HL-60 (cell line): ENCODE data around the gene ZNF793.

Experiments
- DNase-seq, 2 experiments: peaks; one replicate each; pipeline ENCODE4 v3.0.0-alpha.2; 2010 to 2020; ENCODE audit warnings: low read depth in 1 of 2, low spot score in 1 of 2
- H3K27ac ChIP-seq: fragments of 250-450 bp; sonication (Bioruptor Pico); replicated peaks from 2 replicates; pipeline ENCODE4 v1.5.1; 2020; ENCODE audit warnings: mild to moderate bottlenecking, moderate library complexity
- H3K27me3 ChIP-seq: fragments of 250-450 bp; sonication (Bioruptor Pico); 2 replicates; pipeline ENCODE4 v1.5.1; 2021; ENCODE audit warnings: mild to moderate bottlenecking, moderate library complexity; ENCODE audit not compliant: insufficient read depth, poor library complexity, severe bottlenecking
- H3K4me3 ChIP-seq: replicated peaks from 2 replicates; pipeline ENCODE4 v1.5.1; 2011; ENCODE audit warnings: mild to moderate bottlenecking, control low read depth, low read length; ENCODE audit not compliant: insufficient read depth
- GABPA ChIP-seq: IDR thresholded peaks from 2 replicates; pipeline ENCODE4 v1.6.1; 2012; ENCODE audit warnings: low read depth
- POLR2AphosphoS5 ChIP-seq: IDR thresholded peaks from 2 replicates; pipeline ENCODE4 v1.6.1; 2012; ENCODE audit warnings: low read depth
- REST ChIP-seq: IDR thresholded peaks from 2 replicates; pipeline ENCODE4 v1.6.1; 2012; ENCODE audit warnings: low read depth; ENCODE audit not compliant: insufficient replicate concordance
- SPI1 ChIP-seq: IDR thresholded peaks from 2 replicates; pipeline ENCODE4 v1.6.1; 2012; ENCODE audit warnings: low read depth, mild to moderate bottlenecking, borderline replicate concordance
- long read RNA-seq: library from polyadenylated mRNA; unstranded; transcript quantifications from one replicate; pipeline ENCODE4 v2.0.0, GENCODE V29; 2020
- TF ChIP-seq, protein P1 (sequence below): IDR thresholded peaks from one replicate; pipeline ENCODE4 v1.5.1; 2011; ENCODE audit warnings: low read length, control low read depth, inconsistent platforms; ENCODE audit not compliant: insufficient read depth

ZNF793 gene
- long read RNA-seq, partial matches to known transcripts, result 0 of 3 reads
- long read RNA-seq, other reads (novel, unspliced or antisense), result 3 of 3 reads

- peak; percentile 51 to 74 for DNase-seq
- H3K27me3 ChIP-seq, result no peaks in the 10 kb centered on the region
- H3K27ac ChIP-seq, result peak within 1 kb of the TSS; percentile 79
- peak within 1 kb of the TSS; percentile 45 for H3K4me3 ChIP-seq
- TF ChIP-seq POLR2AphosphoS5, result peak; percentile 63
- TF ChIP-seq, protein P1, sequence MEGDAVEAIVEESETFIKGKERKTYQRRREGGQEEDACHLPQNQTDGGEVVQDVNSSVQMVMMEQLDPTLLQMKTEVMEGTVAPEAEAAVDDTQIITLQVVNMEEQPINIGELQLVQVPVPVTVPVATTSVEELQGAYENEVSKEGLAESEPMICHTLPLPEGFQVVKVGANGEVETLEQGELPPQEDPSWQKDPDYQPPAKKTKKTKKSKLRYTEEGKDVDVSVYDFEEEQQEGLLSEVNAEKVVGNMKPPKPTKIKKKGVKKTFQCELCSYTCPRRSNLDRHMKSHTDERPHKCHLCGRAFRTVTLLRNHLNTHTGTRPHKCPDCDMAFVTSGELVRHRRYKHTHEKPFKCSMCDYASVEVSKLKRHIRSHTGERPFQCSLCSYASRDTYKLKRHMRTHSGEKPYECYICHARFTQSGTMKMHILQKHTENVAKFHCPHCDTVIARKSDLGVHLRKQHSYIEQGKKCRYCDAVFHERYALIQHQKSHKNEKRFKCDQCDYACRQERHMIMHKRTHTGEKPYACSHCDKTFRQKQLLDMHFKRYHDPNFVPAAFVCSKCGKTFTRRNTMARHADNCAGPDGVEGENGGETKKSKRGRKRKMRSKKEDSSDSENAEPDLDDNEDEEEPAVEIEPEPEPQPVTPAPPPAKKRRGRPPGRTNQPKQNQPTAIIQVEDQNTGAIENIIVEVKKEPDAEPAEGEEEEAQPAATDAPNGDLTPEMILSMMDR, result no peak
- no peak for TF ChIP-seq SPI1
- no peak for TF ChIP-seq GABPA
- TF ChIP-seq REST, result peak; percentile 48
Observed at GRCh38 chr19:37506387-37507166, at the start of gene ZNF793. Gene ZNF793 (plus strand): TSS chr19:37506939. CDS start chr19:37523440, 16,501 bp downstream.

GRCh38 chr19:37466277-37466797 is 40.4 kb upstream of the ZNF793 start:
- Histone ChIP-seq H3K27ac (peak overlapping the region; percentile 96), H3K27me3 (no peaks in the 10 kb centered on the region), H3K4me3 (peak overlapping the region; percentile 72)
- TF ChIP-seq REST (no peak), GABPA (no peak), POLR2AphosphoS5 (no peak), SPI1 (no peak)
- TF ChIP-seq, protein P1, result no peak
- DNase-seq, result peak in 1 of 2 experiments; percentile 13

DNA sequence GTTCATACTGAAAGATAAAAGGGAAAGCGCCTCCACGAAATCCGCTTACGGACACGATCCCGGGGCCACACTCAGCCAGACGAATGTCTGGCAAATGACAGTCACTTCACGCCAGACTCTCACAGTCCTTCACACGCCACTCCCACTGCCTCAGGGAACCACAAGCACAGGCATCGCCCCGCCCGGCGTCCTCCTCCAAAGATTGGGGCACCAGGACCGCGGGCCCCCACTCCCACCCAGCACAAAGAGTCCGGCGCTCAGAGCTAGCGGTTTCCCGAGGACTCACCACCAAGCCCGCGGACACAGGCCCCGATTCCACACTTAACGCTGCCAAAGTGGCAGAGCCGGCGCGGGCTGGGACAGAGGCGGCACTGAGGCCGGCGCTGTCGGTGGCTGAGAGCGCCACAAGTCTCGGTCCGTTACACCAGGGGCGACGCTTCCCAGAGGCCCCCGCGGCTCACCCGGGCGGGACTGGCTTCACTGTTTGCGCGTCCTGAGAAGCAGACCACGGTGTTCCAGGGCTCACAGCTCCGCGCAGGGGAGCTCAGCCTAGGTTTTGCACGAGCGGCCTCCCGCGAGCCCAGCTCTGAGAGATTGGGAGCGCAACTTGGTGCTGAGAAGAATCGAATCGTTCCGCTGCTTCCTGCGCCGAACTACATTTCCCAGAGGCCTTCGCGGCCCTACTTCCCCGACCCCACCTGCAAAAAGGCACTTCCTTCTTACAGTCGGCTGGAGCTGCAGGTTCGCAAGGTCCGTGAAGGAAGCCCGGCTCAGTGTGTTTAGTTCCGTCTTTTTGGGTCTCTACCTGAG is 39.7 kb upstream of the ZNF793 start, which contains the start of gene ZNF569:
Gene ZNF569, minus strand, starts transcription at position 647 of the 810 bp plus-strand sequence. CDS start 22,523 bp downstream, outside the sequence.
- peak within 1 kb of the TSS; percentile 96 for H3K27ac ChIP-seq
- no peaks in the 10 kb centered on the region for H3K27me3 ChIP-seq
- peak within 1 kb of the TSS; percentile 72 for H3K4me3 ChIP-seq
- TF ChIP-seq GABPA (peak; percentile 98), POLR2AphosphoS5 (no peak), SPI1 (peak; percentile 92), REST (peak; percentile 48)
- TF ChIP-seq, protein P1, result no peak
- DNase-seq, result peak; percentile 93 to 94
